ENCODE results near the gene LPCAT2. TPM values are rescaled to one million over a fixed set of nuclear protein-coding genes. Genes with fewer than 3 reads are reported as not detected.

Gene LPCAT2
- total RNA-seq, 2 experiments from 2014 or later: 0.16 TPM; not detected in 1

- no peaks in the 10 kb centered on the region for H3K36me3 Mint-ChIP-seq (ENCODE audit: low read depth)
- CTCF ChIA-PET: interaction anchor here (1.2 to 5.3 kb wide), 5 partner anchors 8 to 374 kb away, joined by 3 to 121 read pairs (median 20); no protein-coding TSS in a partner anchor
Observed at GRCh38 chr16:55466209-55466608, 42.7 kb upstream of the LPCAT2 start.

GRCh38 chr16:55467898-55468297 is 41.0 kb upstream of the LPCAT2 start:
- TF ChIP-seq CTCF (IDR thresholded peaks at IDR 0.05): no peak
- intact Hi-C loops (cut with micrococcal nuclease): loop anchor here (5.0 kb wide), 1 partner anchor 374 kb away; no protein-coding TSS in a partner anchor
- ChIA-PET CTCF (interaction anchor here (2.6 kb wide), 1 partner anchor 234 kb away, joined by 18 read pairs; no protein-coding TSS in a partner anchor), POLR2A (no interaction called here)
- DNase-seq: no peak
- no peaks in the 10 kb centered on the region for H3K36me3 Mint-ChIP-seq (ENCODE audit: low read depth)
- H3K4me1 Mint-ChIP-seq (ENCODE audit: low read depth): peaks cover 5% of the 10 kb centered on the region
- H3K27me3 Mint-ChIP-seq: peaks cover 2% of the 10 kb centered on the region
- ATAC-seq: no peak
- no peak overlapping the region for H3K27ac Mint-ChIP-seq
- no peaks in the 10 kb centered on the region for H3K9me3 Mint-ChIP-seq
- no peak overlapping the region for H3K4me3 Mint-ChIP-seq

More at GRCh38 chr16:55466209-55466608, 42.7 kb upstream of the LPCAT2 start:
- H3K4me3 Mint-ChIP-seq: no peak overlapping the region
- H3K27me3 Mint-ChIP-seq: peaks cover 2% of the 10 kb centered on the region
- intact Hi-C loops (cut with micrococcal nuclease): loop anchor here (5.0 kb wide), 1 partner anchor 376 kb away; no protein-coding TSS in a partner anchor
- H3K4me1 Mint-ChIP-seq (ENCODE audit: low read depth): peaks cover 1% of the 10 kb centered on the region
- POLR2A ChIA-PET: no interaction called here
- DNase-seq (no peak), ATAC-seq (no peak)
- no peak overlapping the region for H3K27ac Mint-ChIP-seq
- TF ChIP-seq CTCF (IDR thresholded peaks at IDR 0.05): no peak
- no peaks in the 10 kb centered on the region for H3K9me3 Mint-ChIP-seq

- Mint-ChIP-seq H3K36me3 (ENCODE audit: low read depth) (no peaks in the 10 kb centered on the region), H3K4me3 (no peak overlapping the region), H3K4me1 (ENCODE audit: low read depth) (peaks cover 5% of the 10 kb centered on the region), H3K27ac (no peak overlapping the region), H3K9me3 (no peaks in the 10 kb centered on the region), H3K27me3 (peaks cover 2% of the 10 kb centered on the region)
- TF ChIP-seq CTCF (IDR thresholded peaks at IDR 0.05): no peak
- ATAC-seq (no peak), DNase-seq (no peak)
- intact Hi-C loops (cut with micrococcal nuclease): loop anchor here (5.0 kb wide), 1 partner anchor 374 kb away; no protein-coding TSS in a partner anchor
- POLR2A ChIA-PET: interaction anchor here (0.6 kb wide), 1 partner anchor 96 kb away, joined by 4 read pairs; no protein-coding TSS in a partner anchor
- CTCF ChIA-PET: interaction anchor here (2.6 kb wide), 1 partner anchor 234 kb away, joined by 18 read pairs; no protein-coding TSS in a partner anchor
Observed at GRCh38 chr16:55468352-55468990, 40.4 kb upstream of the LPCAT2 start.

GRCh38 chr16:55469821-55470532 is 38.9 kb upstream of the LPCAT2 start:
- no peak for TF ChIP-seq CTCF (IDR thresholded peaks at IDR 0.05)
- CTCF ChIA-PET: interaction anchor here (1.2 to 2.6 kb wide), 4 partner anchors 31 to 372 kb away, joined by 3 to 18 read pairs (median 3); no protein-coding TSS in a partner anchor
- DNase-seq: no peak

More at GRCh38 chr16:55469821-55470532, 38.9 kb upstream of the LPCAT2 start:
- H3K9me3 Mint-ChIP-seq: no peaks in the 10 kb centered on the region
- peaks cover 2% of the 10 kb centered on the region for H3K27me3 Mint-ChIP-seq
- peaks cover 5% of the 10 kb centered on the region for H3K4me1 Mint-ChIP-seq (ENCODE audit: low read depth)
- ATAC-seq: no peak
- no peak overlapping the region for H3K4me3 Mint-ChIP-seq
- no peaks in the 10 kb centered on the region for H3K36me3 Mint-ChIP-seq (ENCODE audit: low read depth)
- intact Hi-C loops (cut with micrococcal nuclease): loop anchor here (5.0 kb wide), 1 partner anchor 372 kb away; no protein-coding TSS in a partner anchor
- POLR2A ChIA-PET: no interaction called here
- no peak overlapping the region for H3K27ac Mint-ChIP-seq
